ENCODE results near the gene SH3BP1. TPM values are rescaled to one million over a fixed set of nuclear protein-coding genes. Genes with fewer than 3 reads are reported as not detected.

Gene SH3BP1
- total and polyA plus RNA-seq, 8 donors = 2.0 to 9.3 (median 3.9) TPM

DNA sequence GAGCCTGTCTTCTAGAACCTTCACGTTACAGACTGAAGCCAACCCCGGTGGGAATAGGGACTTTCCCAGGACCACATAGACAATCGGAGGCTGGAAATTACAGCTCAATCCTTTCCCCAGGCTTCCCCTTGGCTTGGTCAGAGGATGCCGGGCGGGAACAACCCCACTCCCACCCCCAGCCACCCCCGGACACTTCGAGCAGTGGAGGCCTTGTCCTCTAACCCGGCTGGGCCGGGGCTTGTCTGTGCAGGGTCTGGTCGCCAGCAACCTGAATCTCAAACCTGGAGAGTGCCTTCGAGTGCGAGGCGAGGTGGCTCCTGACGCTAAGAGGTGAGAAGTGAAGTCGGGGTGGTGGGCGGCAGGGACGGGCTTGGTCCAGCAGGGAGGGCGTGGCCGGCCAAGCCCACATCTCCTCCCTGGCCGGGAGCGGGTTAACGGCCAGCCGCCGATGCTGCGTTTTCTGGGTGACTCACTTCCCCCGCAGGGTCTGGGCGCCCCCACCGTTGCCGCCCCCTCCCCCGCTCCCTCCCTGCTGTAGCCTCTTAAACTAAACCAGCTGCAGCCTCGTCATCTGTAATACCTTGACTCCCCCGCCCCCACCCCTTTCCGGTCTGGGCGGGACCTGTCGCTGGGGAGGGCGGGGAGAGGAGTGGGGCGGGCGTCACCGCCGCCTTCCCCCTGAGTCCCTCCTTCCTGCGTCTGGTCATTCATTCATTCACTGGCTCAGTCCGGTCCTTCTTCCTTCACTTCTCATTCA, 37.4 kb downstream of the SH3BP1 start:
- Histone ChIP-seq H3K36me3 (no peaks in the 10 kb centered on the region), H3K4me1 (peaks cover 0 to 29% (median 14%) of the 10 kb centered on the region in 3 donors), H3K27me3 (no peaks in the 10 kb centered on the region), H3K9me3 (no peaks in the 10 kb centered on the region), H3K4me3 (peak overlapping the region; percentile 36 to 63 (median 48)), H3K27ac (peak overlapping the region; percentile 18 to 87 (median 64))
- intact Hi-C loops (cut with DNase I) = no loop called here
- ATAC-seq = peak; percentile 73 to 81 (median 78)
- TF ChIP-seq CTCF (IDR thresholded peaks at IDR 0.05) = no peak
- FAIRE-seq = no peak
- peak; percentile 83 to 87 (median 86) for DNase-seq
- WGBS, 2 donors = 3 to 4% methylated on average over 39 to 42 of the region's 42 CpGs

- Histone ChIP-seq H3K9me3 (no peaks in the 10 kb centered on the region), H3K36me3 (no peaks in the 10 kb centered on the region), H3K27ac (peak overlapping the region in 2 of 4 donors; percentile 29 to 87), H3K4me3 (peak overlapping the region; percentile 36 to 63 (median 48)), H3K4me1 (peaks cover 0 to 29% (median 14%) of the 10 kb centered on the region in 3 donors), H3K27me3 (no peaks in the 10 kb centered on the region)
- DNase-seq = no peak
- intact Hi-C loops (cut with DNase I) = no loop called here
- 47 to 48% methylated on average over 15 of the region's 15 CpGs for WGBS, 2 donors
- TF ChIP-seq CTCF (IDR thresholded peaks at IDR 0.05) = no peak
- no peak for FAIRE-seq
- ATAC-seq = no peak
These were observed 38.1 kb downstream of the SH3BP1 start for GRCh38 chr22:37677493-37677974.

DNA sequence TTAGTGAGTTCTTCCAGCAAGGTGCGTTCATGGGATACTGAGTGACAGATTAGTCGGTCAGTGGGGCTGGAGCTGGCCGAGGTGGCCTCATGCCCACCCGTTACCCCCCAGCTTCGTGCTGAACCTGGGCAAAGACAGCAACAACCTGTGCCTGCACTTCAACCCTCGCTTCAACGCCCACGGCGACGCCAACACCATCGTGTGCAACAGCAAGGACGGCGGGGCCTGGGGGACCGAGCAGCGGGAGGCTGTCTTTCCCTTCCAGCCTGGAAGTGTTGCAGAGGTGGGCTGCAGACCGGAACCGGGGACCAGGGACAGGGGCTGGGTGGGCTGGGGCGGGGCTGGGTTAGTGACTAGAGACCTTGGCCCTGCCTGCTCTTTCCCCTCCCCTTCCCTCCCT, 38.9 kb downstream of the SH3BP1 start:
- no peak for TF ChIP-seq CTCF (IDR thresholded peaks at IDR 0.05)
- H3K4me1 ChIP-seq = peaks cover 0 to 29% (median 14%) of the 10 kb centered on the region in 3 donors
- ATAC-seq (no peak), FAIRE-seq (no peak), DNase-seq (peak in 1 of 6 donors; percentile 33)
- 67 to 68% methylated on average over 18 of the region's 18 CpGs for WGBS, 2 donors
- intact Hi-C loops (cut with DNase I) = no loop called here
- no peak overlapping the region for H3K4me3 ChIP-seq
- no peaks in the 10 kb centered on the region for H3K27me3 ChIP-seq
- no peaks in the 10 kb centered on the region for H3K9me3 ChIP-seq
- H3K36me3 ChIP-seq = no peaks in the 10 kb centered on the region
- H3K27ac ChIP-seq = no peak overlapping the region

- Histone ChIP-seq H3K4me1 (peaks cover 0 to 24% (median 11%) of the 10 kb centered on the region in 3 donors), H3K4me3 (no peak overlapping the region), H3K27me3 (no peaks in the 10 kb centered on the region), H3K9me3 (no peaks in the 10 kb centered on the region), H3K27ac (no peak overlapping the region), H3K36me3 (no peaks in the 10 kb centered on the region)
- no peak for TF ChIP-seq CTCF (IDR thresholded peaks at IDR 0.05)
- ATAC-seq = no peak
- intact Hi-C loops (cut with DNase I) = loop anchor here in 1 of 3 donors (5.0 to 10.0 kb wide), 2 partner anchors 37 to 135 kb away; no protein-coding TSS in a partner anchor
- 86 to 87% methylated on average over 8 of the region's 8 CpGs for WGBS, 2 donors
- FAIRE-seq = no peak
- no peak for DNase-seq
These were observed 40.2 kb downstream of the SH3BP1 start for GRCh38 chr22:37679670-37680069.
